Activated naive CD4-positive, alpha-beta T cell treated with anti-CD3 and anti-CD28 coated beads for 36 hours (primary cell): ENCODE measurements around the gene HES7. TPM values are rescaled to one million over a fixed set of nuclear protein-coding genes. Genes with fewer than 3 reads are reported as not detected.
"Not testable (repeated sequence)": the region's sequence is repeated elsewhere in the genome, so short reads cannot be mapped to it uniquely, and the experiment has no call there.

Experiments
- CTCF ChIA-PET: fragments of 350-600 bp; sonication (Branson Sonifier 250); formaldehyde crosslinking; loops from one replicate; lab custom pipeline; 2021; ENCODE audit warnings: antibody characterized with exemption; lab: Charles Lee
- DNase-seq: peaks from one replicate; pipeline ENCODE4 v3.0.0-alpha.2; 2020
- H3K27ac Mint-ChIP-seq: one replicate; pipeline ENCODE4 v1.8.0; 2021; ENCODE audit warnings: mild to moderate bottlenecking, mixed read lengths
- H3K27me3 Mint-ChIP-seq: one replicate; pipeline ENCODE4 v1.8.0; 2021; ENCODE audit warnings: low read depth, mixed read lengths
- H3K36me3 Mint-ChIP-seq: one replicate; pipeline ENCODE4 v1.8.0; 2021; ENCODE audit warnings: low read depth, mixed read lengths
- H3K4me1 Mint-ChIP-seq: one replicate; pipeline ENCODE4 v1.8.0; 2021; ENCODE audit warnings: low read depth, mixed read lengths
- H3K4me3 Mint-ChIP-seq: one replicate; pipeline ENCODE4 v1.8.0; 2021; ENCODE audit warnings: mild to moderate bottlenecking, moderate library complexity, mixed read lengths
- H3K9me3 Mint-ChIP-seq: one replicate; pipeline ENCODE4 v1.8.0; 2021; ENCODE audit warnings: mixed read lengths
- intact Hi-C: fragments of 100-400 bp; cut with micrococcal nuclease; formaldehyde crosslinking; loops from one replicate; pipeline ENCODE4 v1.15.1; 2023
- total RNA-seq, 2 experiments: library from RNA; stranded (reverse); gene quantifications; one replicate each; pipeline ENCODE4 v1.2.3, GENCODE V29; 2021

Gene HES7
- total RNA-seq, 2 experiments from 2014 or later, result 2.4 to 2.9 TPM

GRCh38 chr17:8084250-8084649 is 39.7 kb downstream of the HES7 start:
- H3K4me3 Mint-ChIP-seq, result no peak overlapping the region
- CTCF ChIA-PET, result interaction anchor here (0.7 to 2.5 kb wide), 7 partner anchors 8 to 213 kb away, joined by 3 to 19 read pairs (median 9); no protein-coding TSS in a partner anchor
- H3K9me3 Mint-ChIP-seq, result no peaks in the 10 kb centered on the region
- H3K27ac Mint-ChIP-seq, result no peak overlapping the region
- intact Hi-C loops, result loop anchor here (5.0 kb wide), 1 partner anchor 73 kb away; no protein-coding TSS in a partner anchor
- H3K27me3 Mint-ChIP-seq, result peaks cover 4% of the 10 kb centered on the region
- DNase-seq, result no peak
- H3K36me3 Mint-ChIP-seq, result peaks cover 11% of the 10 kb centered on the region
- peaks cover 11% of the 10 kb centered on the region for H3K4me1 Mint-ChIP-seq

GRCh38 chr17:8082292-8082691 is 41.6 kb downstream of the HES7 start:
- H3K4me3 Mint-ChIP-seq, result no peak overlapping the region
- intact Hi-C loops, result loop anchor here (5.0 kb wide), 1 partner anchor 75 kb away; no protein-coding TSS in a partner anchor
- no peak for DNase-seq
- no peaks in the 10 kb centered on the region for H3K9me3 Mint-ChIP-seq
- peaks cover 11% of the 10 kb centered on the region for H3K36me3 Mint-ChIP-seq
- peaks cover 1% of the 10 kb centered on the region for H3K27me3 Mint-ChIP-seq
- peaks cover 13% of the 10 kb centered on the region for H3K4me1 Mint-ChIP-seq
- CTCF ChIA-PET, result interaction anchor here (2.2 kb wide), 1 partner anchor 12 kb away, joined by 10 read pairs; no protein-coding TSS in a partner anchor
- H3K27ac Mint-ChIP-seq, result no peak overlapping the region

- CTCF ChIA-PET, result interaction anchor here (2.2 kb wide), 1 partner anchor 12 kb away, joined by 10 read pairs; no protein-coding TSS in a partner anchor
- Mint-ChIP-seq H3K4me1 (peaks cover 13% of the 10 kb centered on the region), H3K36me3 (peaks cover 11% of the 10 kb centered on the region), H3K27me3 (no peaks in the 10 kb centered on the region), H3K4me3 (no peak overlapping the region), H3K27ac (no peak overlapping the region), H3K9me3 (no peaks in the 10 kb centered on the region)
- intact Hi-C loops, result loop anchor here (5.0 kb wide), 1 partner anchor 75 kb away; no protein-coding TSS in a partner anchor
- DNase-seq, result no peak
Observed at GRCh38 chr17:8081876-8082275, 42.0 kb downstream of the HES7 start.

GRCh38 chr17:8080799-8081219 is 43.1 kb downstream of the HES7 start:
- Mint-ChIP-seq H3K36me3 (peaks cover 11% of the 10 kb centered on the region), H3K27me3 (no peaks in the 10 kb centered on the region), H3K27ac (no peak overlapping the region), H3K4me3 (peak overlapping the region; percentile 95), H3K9me3 (no peaks in the 10 kb centered on the region), H3K4me1 (peaks cover 13% of the 10 kb centered on the region)
- DNase-seq, result no peak
- CTCF ChIA-PET, result interaction anchor here (1.1 to 12.5 kb wide), 4 partner anchors 13 to 78 kb away, joined by 3 to 204 read pairs (median 4); partner anchors contain the start of gene ALOXE3
- intact Hi-C loops, result loop anchor here (5.0 kb wide), 1 partner anchor 76 kb away; no protein-coding TSS in a partner anchor

- Mint-ChIP-seq H3K36me3 (peaks cover 11% of the 10 kb centered on the region), H3K4me1 (peaks cover 13% of the 10 kb centered on the region), H3K4me3 (peak overlapping the region; percentile 95), H3K27me3 (no peaks in the 10 kb centered on the region), H3K27ac (peak overlapping the region; percentile 88), H3K9me3 (no peaks in the 10 kb centered on the region)
- intact Hi-C loops, result loop anchor here (5.0 kb wide), 1 partner anchor 77 kb away; no protein-coding TSS in a partner anchor
- DNase-seq, result no peak
- CTCF ChIA-PET, result interaction anchor here (1.1 to 12.5 kb wide), 4 partner anchors 13 to 78 kb away, joined by 3 to 204 read pairs (median 4); partner anchors contain the start of gene ALOXE3
Observed at GRCh38 chr17:8080208-8080798, 43.6 kb downstream of the HES7 start.

- intact Hi-C loops, result loop anchor here (1.0 to 5.0 kb wide), 6 partner anchors 19 to 223 kb away; partner anchors contain the start of gene ALOXE3
- Mint-ChIP-seq H3K9me3 (no peaks in the 10 kb centered on the region), H3K36me3 (peaks cover 11% of the 10 kb centered on the region)
Observed at GRCh38 chr17:8079291-8080207, 44.4 kb downstream of the HES7 start.

GRCh38 chr17:8077939-8078338 is 46.0 kb downstream of the HES7 start:
- not testable (repeated sequence) for H3K9me3 Mint-ChIP-seq, H3K4me3 Mint-ChIP-seq, H3K27ac Mint-ChIP-seq, DNase-seq
- Mint-ChIP-seq H3K4me1 (peaks cover 23% of the 10 kb centered on the region), H3K27me3 (peaks cover 16% of the 10 kb centered on the region), H3K36me3 (peaks cover 11% of the 10 kb centered on the region)
- intact Hi-C loops, result loop anchor here (5.0 kb wide), 1 partner anchor 224 kb away; no protein-coding TSS in a partner anchor
- CTCF ChIA-PET, result interaction anchor here (0.6 to 12.5 kb wide), 5 partner anchors 16 to 134 kb away, joined by 3 to 204 read pairs (median 10); no protein-coding TSS in a partner anchor

More at GRCh38 chr17:8079291-8080207, 44.4 kb downstream of the HES7 start:
- peak; percentile 91 for DNase-seq
- peak overlapping the region; percentile 88 for H3K27ac Mint-ChIP-seq
- peaks cover 13% of the 10 kb centered on the region for H3K4me1 Mint-ChIP-seq
- H3K4me3 Mint-ChIP-seq, result peak overlapping the region; percentile 95
- H3K27me3 Mint-ChIP-seq, result peaks cover 2% of the 10 kb centered on the region
- CTCF ChIA-PET, result interaction anchor here (0.6 to 12.5 kb wide), 19 partner anchors 9 to 498 kb away, joined by 3 to 204 read pairs (median 4); partner anchors contain the start of gene ALOXE3

GRCh38 chr17:8076502-8077266 is 47.2 kb downstream of the HES7 start:
- intact Hi-C loops, result loop anchor here (5.0 kb wide), 1 partner anchor 226 kb away; no protein-coding TSS in a partner anchor
- no peaks in the 10 kb centered on the region for H3K9me3 Mint-ChIP-seq
- H3K36me3 Mint-ChIP-seq, result peaks cover 11% of the 10 kb centered on the region
- H3K27me3 Mint-ChIP-seq, result peaks cover 24% of the 10 kb centered on the region
- H3K4me3 Mint-ChIP-seq, result no peak overlapping the region
- H3K27ac Mint-ChIP-seq, result no peak overlapping the region
- no peak for DNase-seq
- peaks cover 29% of the 10 kb centered on the region for H3K4me1 Mint-ChIP-seq
- CTCF ChIA-PET, result interaction anchor here (0.5 to 12.5 kb wide), 4 partner anchors 17 to 394 kb away, joined by 4 to 204 read pairs (median 8); partner anchors contain the start of gene ALOXE3

GRCh38 chr17:8075574-8076342 is 48.1 kb downstream of the HES7 start:
- Mint-ChIP-seq H3K4me3 (no peak overlapping the region), H3K36me3 (peaks cover 4% of the 10 kb centered on the region), H3K27ac (no peak overlapping the region), H3K4me1 (peaks cover 26% of the 10 kb centered on the region), H3K27me3 (peaks cover 28% of the 10 kb centered on the region), H3K9me3 (no peaks in the 10 kb centered on the region)
- intact Hi-C loops, result loop anchor here (5.0 kb wide), 1 partner anchor 227 kb away; no protein-coding TSS in a partner anchor
- no peak for DNase-seq
- CTCF ChIA-PET, result interaction anchor here (0.5 to 12.5 kb wide), 10 partner anchors 8 to 393 kb away, joined by 4 to 204 read pairs (median 8); partner anchors contain the start of gene ALOXE3

GRCh38 chr17:8075081-8075480 is 48.8 kb downstream of the HES7 start:
- H3K27ac Mint-ChIP-seq, result no peak overlapping the region
- DNase-seq, result no peak
- H3K27me3 Mint-ChIP-seq, result peaks cover 28% of the 10 kb centered on the region
- intact Hi-C loops, result loop anchor here (5.0 kb wide), 1 partner anchor 227 kb away; no protein-coding TSS in a partner anchor
- H3K4me3 Mint-ChIP-seq, result no peak overlapping the region
- CTCF ChIA-PET, result interaction anchor here (0.6 to 12.5 kb wide), 14 partner anchors 9 to 338 kb away, joined by 3 to 204 read pairs (median 5); partner anchors contain the start of genes ALOX12B and ALOXE3
- H3K9me3 Mint-ChIP-seq, result no peaks in the 10 kb centered on the region
- H3K36me3 Mint-ChIP-seq, result no peaks in the 10 kb centered on the region
- peaks cover 20% of the 10 kb centered on the region for H3K4me1 Mint-ChIP-seq
